HG03439 (cell line): ENCODE measurements around the gene RASAL1.

Experiments used
- ATAC-seq: cut with Tn5 transposase; IDR thresholded peaks from one replicate; pipeline ENCODE4 v1.9.1; 2021; ENCODE audit warnings: mild to moderate bottlenecking, moderate library complexity; ENCODE audit not compliant: unreplicated experiment

The RASAL1 gene

GRCh38 chr12:113162102-113163029 is 26.8 kb upstream of the RASAL1 start:
- no peak for ATAC-seq

- no peak for ATAC-seq
Observed at GRCh38 chr12:113161415-113162016, 26.0 kb upstream of the RASAL1 start.

DNA sequence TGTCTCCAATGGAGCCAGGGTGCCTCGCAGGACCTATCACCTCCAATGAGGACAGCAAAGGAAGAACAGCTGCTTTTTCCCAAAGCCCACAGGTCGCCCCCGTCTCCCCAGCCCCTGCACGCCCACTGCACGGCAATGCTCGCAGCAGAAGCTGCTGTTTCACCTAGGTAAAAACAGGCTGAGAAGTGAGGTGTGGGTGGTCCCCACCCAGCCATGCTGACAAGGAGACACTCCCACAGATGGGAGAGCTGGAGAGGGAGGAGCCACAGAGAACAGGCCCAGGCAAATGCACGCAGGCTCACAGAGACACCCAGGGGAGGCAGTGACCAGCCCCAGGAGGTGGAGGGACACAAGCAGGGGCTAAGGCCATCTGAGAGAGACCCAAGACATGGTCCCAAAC is 24.4 kb upstream of the RASAL1 start:
- no peak for ATAC-seq

GRCh38 chr12:113158439-113159203 is 23.1 kb upstream of the RASAL1 start:
- ATAC-seq: no peak

DNA sequence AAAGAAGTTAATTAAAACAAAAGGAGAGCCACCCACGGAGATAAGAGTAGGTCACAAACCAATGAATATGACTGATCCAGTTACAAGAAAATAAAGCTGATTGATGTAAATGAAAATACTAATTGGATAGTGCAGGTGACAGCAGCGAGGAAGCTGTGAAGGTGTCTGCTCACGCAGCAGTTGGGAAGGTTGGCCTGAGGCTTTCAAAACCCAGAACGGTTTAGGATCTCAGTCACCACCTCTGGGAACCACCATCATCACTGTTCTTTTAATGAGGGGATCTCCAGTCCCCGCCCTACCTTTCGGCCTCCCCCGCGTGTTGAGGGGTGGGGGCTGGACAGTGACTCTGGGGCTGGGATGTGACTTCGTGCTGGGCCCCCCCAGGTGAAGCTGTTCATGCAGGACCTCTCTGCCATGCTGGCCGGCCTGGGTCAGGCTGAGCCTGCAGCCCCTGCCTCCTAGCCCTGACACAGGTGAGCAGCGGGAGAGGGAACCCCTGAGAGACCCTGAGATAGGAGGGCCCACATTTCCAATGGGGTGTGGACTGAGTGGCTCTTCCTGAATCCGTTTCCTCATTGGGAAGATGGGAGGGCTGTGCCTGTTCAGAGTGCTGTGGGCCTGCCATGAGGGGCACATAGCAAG is 21.8 kb upstream of the RASAL1 start:
- no peak for ATAC-seq

DNA sequence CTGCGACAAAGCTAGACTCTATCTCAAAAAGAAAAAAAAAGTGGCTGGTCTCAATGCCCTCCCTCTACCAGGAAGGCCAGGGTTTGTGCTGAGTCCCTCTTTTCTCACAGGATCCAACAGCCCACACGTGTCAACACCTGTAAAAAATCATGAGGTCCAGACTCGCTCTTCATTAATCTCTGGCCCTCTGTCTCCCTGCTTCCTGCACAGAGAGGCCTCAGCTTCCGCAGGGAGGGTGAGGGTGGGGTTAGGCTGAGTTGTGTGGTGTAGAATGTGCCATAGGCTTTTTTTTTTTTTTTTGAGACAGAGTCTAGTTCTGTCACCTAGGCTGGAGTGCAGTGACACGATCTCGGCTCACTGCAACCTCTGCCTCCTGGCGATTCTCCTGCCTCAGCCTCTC is 20.1 kb upstream of the RASAL1 start:
- ATAC-seq: no peak

GRCh38 chr12:113155060-113155459 is 19.5 kb upstream of the RASAL1 start:
- no peak for ATAC-seq

- ATAC-seq: no peak
Observed at GRCh38 chr12:113154351-113154973, 18.9 kb upstream of the RASAL1 start.

DNA sequence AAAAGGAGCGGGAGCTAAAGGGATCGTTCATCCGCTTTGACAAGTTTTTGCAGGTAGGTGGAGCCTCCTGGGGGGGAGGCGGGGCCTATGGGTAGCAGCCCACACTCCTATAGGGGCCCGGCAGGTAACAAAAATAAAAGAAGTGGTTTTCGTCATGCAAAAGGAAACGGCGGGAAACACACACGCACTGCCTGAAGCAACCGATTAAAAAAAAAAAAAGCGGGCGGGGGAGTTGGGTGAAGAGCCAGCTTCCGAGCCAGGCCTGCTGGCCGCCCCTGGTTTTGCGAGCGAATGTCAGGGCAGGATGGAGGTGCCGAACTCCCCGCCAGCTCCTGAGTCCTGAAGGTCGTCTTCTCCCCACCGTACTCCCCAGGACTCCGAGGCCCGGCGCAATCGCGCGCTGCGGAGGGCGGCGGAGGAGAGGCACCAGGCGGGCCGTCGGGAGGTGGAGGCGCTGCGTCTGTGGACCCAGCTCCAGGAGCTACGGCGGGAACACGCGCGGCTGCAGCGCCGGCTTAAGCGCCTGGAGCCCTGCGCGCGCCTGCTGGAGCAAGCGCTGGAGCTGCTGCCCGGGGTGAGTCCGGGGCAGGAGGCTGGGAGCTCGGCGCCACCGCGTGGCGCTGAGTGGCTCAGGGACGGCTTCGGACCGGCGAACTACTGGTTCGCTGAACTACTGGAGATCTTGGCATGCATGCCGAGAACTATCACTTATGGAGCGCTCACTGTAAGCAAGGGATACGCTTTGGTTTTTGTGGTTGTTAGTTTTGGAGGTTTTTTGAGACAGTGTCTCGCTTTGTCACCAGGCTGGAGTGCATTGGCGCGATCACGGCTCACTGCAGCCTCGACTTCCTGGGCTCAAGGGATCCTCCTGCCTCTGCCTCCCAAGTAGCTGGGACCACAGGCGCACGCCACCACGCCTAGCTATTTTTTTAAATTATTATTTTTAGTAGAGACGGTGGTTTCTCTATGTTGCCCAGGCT is 17.6 kb upstream of the RASAL1 start:
- no peak for ATAC-seq

- ATAC-seq: no peak
Observed at GRCh38 chr12:113152196-113152834, 16.8 kb upstream of the RASAL1 start.

- no peak for ATAC-seq
Observed at GRCh38 chr12:113151655-113152054, 16.1 kb upstream of the RASAL1 start.

GRCh38 chr12:113149361-113150150 is 14.0 kb upstream of the RASAL1 start, which contains the start of gene CFAP73:
TSS of gene CFAP73 (plus strand) at chr12:113149724. CDS start at chr12:113149858, 134 bp downstream.
- ATAC-seq: no peak

- ATAC-seq: no peak
Observed at GRCh38 chr12:113146999-113147398, 11.4 kb upstream of the RASAL1 start.

DNA sequence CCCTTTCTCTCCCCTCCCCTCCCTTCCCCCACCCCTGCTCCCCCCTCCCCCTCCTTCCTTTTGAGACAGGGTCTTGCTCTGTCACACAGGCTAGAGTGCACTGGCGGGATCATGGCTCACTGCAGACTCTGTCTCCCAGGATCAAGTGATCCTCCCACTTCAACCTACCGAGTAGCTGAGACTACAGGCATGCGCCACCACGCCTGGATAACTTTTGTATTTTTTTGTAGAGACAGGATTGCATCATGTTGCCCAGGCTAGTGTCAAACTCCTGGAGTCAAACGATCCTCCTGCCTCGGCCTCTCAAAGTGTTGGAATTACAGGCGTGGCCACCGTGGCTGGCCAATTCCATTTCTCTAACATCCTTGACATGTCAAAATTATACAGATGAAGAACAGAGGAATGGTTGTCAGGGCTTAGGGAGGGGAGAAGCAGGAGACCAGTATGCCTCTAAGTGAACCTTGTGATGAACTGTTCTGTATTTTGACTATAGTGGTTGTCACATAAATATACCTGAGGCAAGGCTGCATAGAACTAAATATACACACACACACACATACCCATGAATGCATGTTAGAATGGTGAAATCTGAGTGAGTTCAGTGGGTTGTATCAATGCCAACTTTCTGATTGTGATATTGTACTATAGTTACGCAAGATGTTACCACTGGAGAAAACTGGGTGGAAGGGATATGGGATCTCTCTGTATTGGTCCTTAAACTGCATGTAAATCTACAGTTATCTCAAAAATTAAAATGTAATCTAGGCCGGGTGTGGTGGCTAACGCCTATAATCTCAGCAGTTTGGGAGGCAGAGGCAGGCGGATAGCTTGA is 10.4 kb upstream of the RASAL1 start:
- ATAC-seq: no peak

- ATAC-seq: no peak
Observed at GRCh38 chr12:113144806-113145205, 9.2 kb upstream of the RASAL1 start.

DNA sequence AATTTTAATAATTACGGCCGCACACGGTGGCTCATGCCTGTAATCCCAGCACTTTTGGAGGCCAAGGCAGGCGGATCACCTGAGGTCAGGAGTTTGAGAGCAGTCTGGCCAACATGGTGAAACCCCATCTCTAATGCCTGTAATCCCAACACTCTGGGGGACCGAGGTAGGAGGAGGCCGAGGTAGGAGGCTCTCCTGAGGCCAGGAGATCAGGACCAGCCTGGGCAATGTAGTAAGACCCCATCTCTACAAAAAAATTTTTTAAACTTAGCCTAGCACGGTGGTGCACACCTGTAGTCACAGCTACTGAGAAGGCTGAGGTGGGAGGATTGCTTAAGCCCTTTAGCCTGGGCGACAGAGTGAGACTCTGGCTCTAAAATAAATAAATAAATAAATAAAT is 8.4 kb upstream of the RASAL1 start:
- no peak for ATAC-seq

DNA sequence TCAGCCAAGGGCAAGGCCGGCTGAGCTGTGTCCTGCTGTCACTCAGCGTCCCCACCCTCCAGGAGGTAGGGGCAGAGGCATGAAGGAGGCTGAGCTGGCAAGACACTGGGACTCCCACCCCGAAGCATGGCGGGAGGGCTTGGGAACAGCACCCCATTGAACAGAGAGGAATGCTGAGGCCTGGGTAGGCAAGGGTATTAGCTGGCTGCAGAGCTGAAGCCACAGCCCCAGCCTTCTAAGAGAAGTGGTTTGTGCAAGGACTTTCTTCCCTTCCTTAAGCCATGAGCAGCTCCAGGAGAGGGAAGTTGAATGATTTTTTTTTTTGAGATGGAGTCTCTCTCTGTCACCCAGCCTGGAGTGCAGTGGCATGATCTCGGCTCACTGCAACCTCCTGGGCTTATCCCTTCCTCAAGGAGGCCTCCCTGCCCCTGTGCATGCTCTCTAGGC is 7.3 kb upstream of the RASAL1 start:
- no peak for ATAC-seq
